ENCODE measurements around the gene SFMBT2.

GRCh38 chr10:7377614-7378248, 33.1 kb downstream of the SFMBT2 start:
- TF ChIP-seq POLR2A (IDR thresholded peaks at IDR 0.05; ENCODE audit: low read depth): no peak
- TF ChIP-seq, protein P1, sequence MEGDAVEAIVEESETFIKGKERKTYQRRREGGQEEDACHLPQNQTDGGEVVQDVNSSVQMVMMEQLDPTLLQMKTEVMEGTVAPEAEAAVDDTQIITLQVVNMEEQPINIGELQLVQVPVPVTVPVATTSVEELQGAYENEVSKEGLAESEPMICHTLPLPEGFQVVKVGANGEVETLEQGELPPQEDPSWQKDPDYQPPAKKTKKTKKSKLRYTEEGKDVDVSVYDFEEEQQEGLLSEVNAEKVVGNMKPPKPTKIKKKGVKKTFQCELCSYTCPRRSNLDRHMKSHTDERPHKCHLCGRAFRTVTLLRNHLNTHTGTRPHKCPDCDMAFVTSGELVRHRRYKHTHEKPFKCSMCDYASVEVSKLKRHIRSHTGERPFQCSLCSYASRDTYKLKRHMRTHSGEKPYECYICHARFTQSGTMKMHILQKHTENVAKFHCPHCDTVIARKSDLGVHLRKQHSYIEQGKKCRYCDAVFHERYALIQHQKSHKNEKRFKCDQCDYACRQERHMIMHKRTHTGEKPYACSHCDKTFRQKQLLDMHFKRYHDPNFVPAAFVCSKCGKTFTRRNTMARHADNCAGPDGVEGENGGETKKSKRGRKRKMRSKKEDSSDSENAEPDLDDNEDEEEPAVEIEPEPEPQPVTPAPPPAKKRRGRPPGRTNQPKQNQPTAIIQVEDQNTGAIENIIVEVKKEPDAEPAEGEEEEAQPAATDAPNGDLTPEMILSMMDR (IDR thresholded peaks at IDR 0.05): no peak
- no peak for TF ChIP-seq EP300 (IDR thresholded peaks at IDR 0.05)

All from esophagus muscularis mucosa (tissue), 4 donors.